H9 (cell line): ENCODE results near the gene DOK1. TPM values are rescaled to one million over a fixed set of nuclear protein-coding genes. Genes with fewer than 3 reads are reported as not detected.

Source experiments
- DNase-seq: peaks from one replicate; pipeline ENCODE4 v3.0.0-alpha.2; 2017
- H2AFZ ChIP-seq: one replicate; pipeline ENCODE4 v1.6.1; 2013; ENCODE audit warnings: mild to moderate bottlenecking, low read length, control low read depth, moderate library complexity
- H2AK5ac ChIP-seq: 2 replicates; pipeline ENCODE4 v1.6.1; 2013; ENCODE audit warnings: low read length, control low read depth, mixed read lengths; ENCODE audit not compliant: insufficient read length
- H2BK120ac ChIP-seq: one replicate; pipeline ENCODE4 v1.6.1; 2013; ENCODE audit warnings: low read depth, mild to moderate bottlenecking, low read length, control low read depth, inconsistent platforms; ENCODE audit not compliant: poor library complexity, severe bottlenecking
- H2BK12ac ChIP-seq: 2 replicates; pipeline ENCODE4 v1.6.1; 2013; ENCODE audit warnings: low read length, control low read depth, mixed read lengths, low read depth; ENCODE audit not compliant: insufficient read length
- H2BK15ac ChIP-seq: 2 replicates; pipeline ENCODE4 v1.6.1; 2013; ENCODE audit warnings: low read depth, low read length, control low read depth
- H2BK20ac ChIP-seq: one replicate; pipeline ENCODE4 v1.6.1; 2013; ENCODE audit warnings: low read depth, mild to moderate bottlenecking, low read length, control low read depth, inconsistent platforms; ENCODE audit not compliant: poor library complexity, severe bottlenecking
- H2BK5ac ChIP-seq: 2 replicates; pipeline ENCODE4 v1.6.1; 2013; ENCODE audit warnings: low read length, control low read depth, mixed read lengths; ENCODE audit not compliant: insufficient read length
- H3K14ac ChIP-seq: 2 replicates; pipeline ENCODE4 v1.6.1; 2013; ENCODE audit warnings: low read length, control low read depth; ENCODE audit not compliant: insufficient read depth
- H3K18ac ChIP-seq: 2 replicates; pipeline ENCODE4 v1.6.1; 2013; ENCODE audit warnings: low read depth, mild to moderate bottlenecking, mixed read lengths, low read length, control low read depth; ENCODE audit not compliant: insufficient read length
- H3K23ac ChIP-seq: 2 replicates; pipeline ENCODE4 v1.6.1; 2013; ENCODE audit warnings: low read length, control low read depth, mixed read lengths, low read depth; ENCODE audit not compliant: insufficient read length
- H3K23me2 ChIP-seq: 2 replicates; pipeline ENCODE4 v1.6.1; 2013; ENCODE audit warnings: low read depth, mild to moderate bottlenecking, mixed read lengths, low read length, control low read depth; ENCODE audit not compliant: insufficient read length, poor library complexity, severe bottlenecking
- H3K27ac ChIP-seq: 2 replicates; pipeline ENCODE4 v1.5.1; 2013; ENCODE audit warnings: low read length, control low read depth, mixed read lengths, low read depth; ENCODE audit not compliant: insufficient read length
- H3K27me3 ChIP-seq: 2 replicates; pipeline ENCODE4 v1.6.1; 2013; ENCODE audit warnings: low read length, control low read depth, inconsistent platforms; ENCODE audit not compliant: insufficient read depth
- H3K4ac ChIP-seq: 2 replicates; pipeline ENCODE4 v1.6.1; 2013; ENCODE audit warnings: low read depth, mild to moderate bottlenecking, control low read depth, inconsistent platforms, low read length, moderate library complexity
- H3K4me1 ChIP-seq: 2 replicates; pipeline ENCODE4 v1.6.1; 2013; ENCODE audit warnings: low read length, control low read depth, inconsistent platforms; ENCODE audit not compliant: insufficient read depth
- H3K4me2 ChIP-seq: 2 replicates; pipeline ENCODE4 v1.6.1; 2013; ENCODE audit warnings: low read length, control low read depth, mixed read lengths; ENCODE audit not compliant: insufficient read length, insufficient read depth
- H3K56ac ChIP-seq: 2 replicates; pipeline ENCODE4 v1.6.1; 2013; ENCODE audit warnings: low read depth, mild to moderate bottlenecking, mixed read lengths, low read length, control low read depth; ENCODE audit not compliant: insufficient read length
- H3K79me1 ChIP-seq: 2 replicates; pipeline ENCODE4 v1.6.1; 2013; ENCODE audit warnings: low read depth, mild to moderate bottlenecking, moderate library complexity, low read length, control low read depth, inconsistent platforms; ENCODE audit not compliant: insufficient read depth, poor library complexity, severe bottlenecking
- H3K79me2 ChIP-seq: 2 replicates; pipeline ENCODE4 v1.6.1; 2013; ENCODE audit warnings: low read length, control low read depth, inconsistent platforms; ENCODE audit not compliant: insufficient read depth
- H3K9ac ChIP-seq: 2 replicates; pipeline ENCODE4 v1.6.1; 2013; ENCODE audit warnings: low read length, control low read depth, mixed read lengths; ENCODE audit not compliant: insufficient read length; ENCODE audit errors: extremely low read depth
- H3K9me3 ChIP-seq: one replicate; pipeline ENCODE4 v1.6.1; 2013; ENCODE audit warnings: low read depth, low read length, inconsistent platforms; ENCODE audit not compliant: control insufficient read depth
- H3T11ph ChIP-seq: one replicate; pipeline ENCODE4 v1.6.1; 2013; ENCODE audit warnings: mild to moderate bottlenecking, low read length, control low read depth, inconsistent platforms
- H4K20me1 ChIP-seq: one replicate; pipeline ENCODE4 v1.6.1; 2013; ENCODE audit not compliant: control insufficient read depth, insufficient read length, insufficient read depth
- H4K5ac ChIP-seq: 2 replicates; pipeline ENCODE4 v1.6.1; 2013; ENCODE audit warnings: low read depth, mild to moderate bottlenecking, mixed read lengths, low read length, control low read depth; ENCODE audit not compliant: insufficient read length
- H4K8ac ChIP-seq: replicated peaks from 2 replicates; pipeline ENCODE4 v1.6.1; 2013; ENCODE audit warnings: low read length, control low read depth, mixed read lengths, low read depth; ENCODE audit not compliant: insufficient read length
- H4K91ac ChIP-seq: 2 replicates; pipeline ENCODE4 v1.6.1; 2013; ENCODE audit warnings: low read depth, mild to moderate bottlenecking, moderate library complexity, mixed read lengths, low read length, control low read depth; ENCODE audit not compliant: insufficient read length
- H3K27ac Mint-ChIP-seq, 3 experiments: 2 replicates in 2 of 3; 3 replicates in 1 of 3; pipeline ENCODE4 v1.8.0; 2020 to 2021; ENCODE audit warnings: mixed read lengths in 3 of 3, mild to moderate bottlenecking in 1 of 3, moderate library complexity in 1 of 3
- H3K27me3 Mint-ChIP-seq: 2 replicates; pipeline ENCODE4 v1.8.0; 2021; ENCODE audit warnings: low read depth, mild to moderate bottlenecking, moderate library complexity, mixed read lengths
- H3K36me3 Mint-ChIP-seq, 3 experiments: 2 replicates in 2 of 3; 3 replicates in 1 of 3; pipeline ENCODE4 v1.8.0; 2020 to 2021; ENCODE audit warnings: low read depth in 3 of 3, mixed read lengths in 3 of 3; ENCODE audit not compliant: insufficient read depth in 1 of 3
- H3K4me1 Mint-ChIP-seq, 2 experiments: 2 replicates each; pipeline ENCODE4 v1.8.0; 2020; ENCODE audit warnings: mixed read lengths in 2 of 2
- H3K4me3 Mint-ChIP-seq, 2 experiments: 2 replicates in 1 of 2; 3 replicates in 1 of 2; pipeline ENCODE4 v1.8.0; 2020 to 2021; ENCODE audit warnings: mild to moderate bottlenecking in 2 of 2, mixed read lengths in 2 of 2, moderate library complexity in 1 of 2
- H3K9me3 Mint-ChIP-seq, 2 experiments: 2 replicates in 1 of 2; 3 replicates in 1 of 2; pipeline ENCODE4 v1.8.0; 2020; ENCODE audit warnings: mild to moderate bottlenecking in 2 of 2, mixed read lengths in 2 of 2, moderate library complexity in 1 of 2
- CTCF ChIP-seq: fragments of 200-600 bp; sonication (generic); conservative IDR thresholded peaks from 3 replicates; pipeline ENCODE4 v1.8.0; 2021; ENCODE audit warnings: antibody characterized with exemption, mild to moderate bottlenecking
- WGBS: extraction: QIAGEN DNeasy Blood & Tissue Kit; methylation state at CpG from one replicate; pipeline ENCODE4 v1.1.7; 2013; ENCODE audit warnings: missing lambda C conversion rate, low lambda C conversion rate, mixed read lengths; ENCODE audit not compliant: insufficient read length; ENCODE audit errors: extremely low coverage; 5-methylcytosine and 5-hydroxymethylcytosine counted together
- total RNA-seq: library from RNA; stranded (reverse); gene quantifications from 2 replicates; pipeline ENCODE4 v1.2.1, GENCODE V29; 2021

The DOK1 gene
- total RNA-seq, 1 experiment from 2014 or later: 16.0 TPM

GRCh38 chr2:74581463-74581862, 26.9 kb downstream of the DOK1 start:
- Mint-ChIP-seq H3K27me3 (no peaks in the 10 kb centered on the region; the same call in 1 of the 2 replicates), H3K4me1 (peaks cover 12 to 16% of the 10 kb centered on the region in 2 experiments), H3K36me3 (no peaks in the 10 kb centered on the region), H3K27ac (no peak overlapping the region), H3K9me3 (no peaks in the 10 kb centered on the region), H3K4me3 (no peak overlapping the region)
- Histone ChIP-seq H3K79me1 (no peaks in the 10 kb centered on the region), H3K4me2 (no peak overlapping the region), H2BK12ac (no peak overlapping the region), H3K23ac (no peak overlapping the region), H2AFZ (no peak overlapping the region), H3K4ac (no peak overlapping the region), H3K27ac (no peak overlapping the region), H3K4me1 (peaks cover 5% of the 10 kb centered on the region; the same call in 1 of the 2 replicates), H3K14ac (no peak overlapping the region), H2BK5ac (no peak overlapping the region), H2BK120ac (no peak overlapping the region), H2BK20ac (no peak overlapping the region), H3T11ph (no peak overlapping the region), H3K79me2 (no peaks in the 10 kb centered on the region), H3K56ac (no peak overlapping the region), H2AK5ac (no peak overlapping the region), H3K9me3 (no peaks in the 10 kb centered on the region), H4K20me1 (no peaks in the 10 kb centered on the region), H3K27me3 (no peaks in the 10 kb centered on the region; the same call in 1 of the 2 replicates), H3K9ac (no peak overlapping the region), H2BK15ac (no peak overlapping the region), H3K18ac (no peak overlapping the region), H4K5ac (no peak overlapping the region), H4K91ac (no peak overlapping the region), H3K23me2 (no peaks in the 10 kb centered on the region), H4K8ac (no peak overlapping the region)
- TF ChIP-seq CTCF: no peak
- DNase-seq: no peak
- WGBS: no CpG with 5 or more reads among the region's 3 CpGs
